C4-2B (cell line): Measurements from ENCODE around the gene PASK.

Experiments used
- ZFX ChIP-seq: fragments of 450-650 bp; IDR thresholded peaks from 2 replicates; pipeline ENCODE4 v1.6.1; 2017
- TF ChIP-seq, protein P1 (sequence below): fragments of 450-650 bp; conservative IDR thresholded peaks from 2 replicates; pipeline ENCODE4 v1.5.1; 2017; ENCODE audit warnings: mild to moderate bottlenecking

DNA sequence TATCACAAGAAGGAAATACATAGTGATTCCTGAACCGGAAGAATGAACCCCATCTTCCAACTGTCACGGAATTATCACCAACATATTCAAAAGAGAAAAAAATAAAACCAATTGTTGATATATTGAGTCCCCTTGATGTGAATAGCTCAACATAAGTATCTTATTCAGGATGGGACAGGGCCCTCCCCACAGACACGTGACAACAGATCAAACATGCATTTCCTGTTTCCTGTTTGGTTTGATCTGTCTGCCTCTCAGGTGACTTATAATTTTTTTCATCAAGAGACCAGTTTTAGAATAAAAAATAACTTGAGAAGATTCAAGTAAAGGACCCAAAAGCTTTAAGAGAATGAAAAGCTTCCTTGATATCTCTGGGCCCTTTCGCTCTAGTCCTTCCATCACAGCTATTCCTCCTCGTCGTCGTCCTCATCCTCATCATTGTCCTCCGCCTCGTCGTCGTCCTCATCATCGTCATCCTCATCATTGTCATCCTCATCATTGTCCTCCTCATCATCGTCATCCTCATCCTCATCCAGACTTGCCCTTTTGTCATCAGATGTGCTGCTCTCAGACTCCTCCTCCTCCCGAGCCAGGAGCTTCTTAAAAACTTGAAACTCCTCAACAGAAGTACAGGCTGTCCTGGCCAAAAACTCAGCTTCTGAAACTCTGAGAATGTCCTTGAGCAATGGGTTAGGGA lies 53.5 kb downstream of the PASK start:
- TF ChIP-seq, protein P1, sequence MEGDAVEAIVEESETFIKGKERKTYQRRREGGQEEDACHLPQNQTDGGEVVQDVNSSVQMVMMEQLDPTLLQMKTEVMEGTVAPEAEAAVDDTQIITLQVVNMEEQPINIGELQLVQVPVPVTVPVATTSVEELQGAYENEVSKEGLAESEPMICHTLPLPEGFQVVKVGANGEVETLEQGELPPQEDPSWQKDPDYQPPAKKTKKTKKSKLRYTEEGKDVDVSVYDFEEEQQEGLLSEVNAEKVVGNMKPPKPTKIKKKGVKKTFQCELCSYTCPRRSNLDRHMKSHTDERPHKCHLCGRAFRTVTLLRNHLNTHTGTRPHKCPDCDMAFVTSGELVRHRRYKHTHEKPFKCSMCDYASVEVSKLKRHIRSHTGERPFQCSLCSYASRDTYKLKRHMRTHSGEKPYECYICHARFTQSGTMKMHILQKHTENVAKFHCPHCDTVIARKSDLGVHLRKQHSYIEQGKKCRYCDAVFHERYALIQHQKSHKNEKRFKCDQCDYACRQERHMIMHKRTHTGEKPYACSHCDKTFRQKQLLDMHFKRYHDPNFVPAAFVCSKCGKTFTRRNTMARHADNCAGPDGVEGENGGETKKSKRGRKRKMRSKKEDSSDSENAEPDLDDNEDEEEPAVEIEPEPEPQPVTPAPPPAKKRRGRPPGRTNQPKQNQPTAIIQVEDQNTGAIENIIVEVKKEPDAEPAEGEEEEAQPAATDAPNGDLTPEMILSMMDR, result no peak
- TF ChIP-seq ZFX, result no peak
